Neural cell (in vitro differentiated cells): ENCODE measurements around the gene OR2J1. TPM values are rescaled to one million over a fixed set of nuclear protein-coding genes. Genes with fewer than 3 reads are reported as not detected.

Source experiments
- H2AFZ ChIP-seq: fragments of 200-600, 300-800 bp; sonication (generic), shearing (Covaris generic); 2 replicates; pipeline ENCODE4 v1.6.0; 2014; ENCODE audit warnings: low read depth, mild to moderate bottlenecking, antibody characterized with exemption, low read length, moderate library complexity
- H3F3A ChIP-seq: fragments of 200-600 bp; shearing (Covaris generic); 2 replicates; pipeline ENCODE4 v1.6.1; 2016; ENCODE audit warnings: mild to moderate bottlenecking, moderate library complexity, mixed read lengths, antibody characterized with exemption, low read length; ENCODE audit not compliant: insufficient read depth, poor library complexity, severe bottlenecking
- H3K27ac ChIP-seq: fragments of 200-600, 300-800 bp; sonication (generic), shearing (Covaris generic); 2 replicates; pipeline ENCODE4 v1.5.1; 2014; ENCODE audit warnings: mild to moderate bottlenecking, low read length, moderate library complexity
- H3K27me3 ChIP-seq: fragments of 300-800, 200-600 bp; sonication (generic), shearing (Covaris generic); 2 replicates; pipeline ENCODE4 v1.6.0; 2014; ENCODE audit warnings: mild to moderate bottlenecking, low read depth, low read length, moderate library complexity; ENCODE audit not compliant: insufficient read depth
- H3K36me3 ChIP-seq: fragments of 300-800, 200-600 bp; sonication (generic), shearing (Covaris generic); 2 replicates; pipeline ENCODE4 v1.5.1; 2014; ENCODE audit warnings: mild to moderate bottlenecking, antibody characterized with exemption, low read length, moderate library complexity; ENCODE audit not compliant: insufficient read depth
- H3K4me2 ChIP-seq: fragments of 300-800, 200-600 bp; sonication (generic), shearing (Covaris generic); 2 replicates; pipeline ENCODE4 v1.6.0; 2014; ENCODE audit warnings: mild to moderate bottlenecking, low read length
- H3K4me3 ChIP-seq: fragments of 300-800, 200-600 bp; sonication (generic), shearing (Covaris generic); 2 replicates; pipeline ENCODE4 v1.5.1; 2014; ENCODE audit warnings: mild to moderate bottlenecking, low read length, moderate library complexity
- H3K79me2 ChIP-seq: fragments of 200-600 bp; shearing (Covaris generic); replicated peaks from 2 replicates; pipeline ENCODE4 v1.6.0; 2014; ENCODE audit warnings: mild to moderate bottlenecking, low read length, moderate library complexity; ENCODE audit not compliant: insufficient read depth
- H3K9ac ChIP-seq: fragments of 300-800, 200-600 bp; sonication (generic), shearing (Covaris generic); 2 replicates; pipeline ENCODE4 v1.6.1; 2016; ENCODE audit warnings: mild to moderate bottlenecking, low read length, mixed read lengths
- H3K9me2 ChIP-seq: fragments of 200-600 bp; shearing (Covaris generic); 2 replicates; pipeline ENCODE4 v1.6.1; 2016; ENCODE audit warnings: mild to moderate bottlenecking, low read length, mixed read lengths; ENCODE audit not compliant: insufficient read depth
- H3K9me3 ChIP-seq: fragments of 200-600, 300-800 bp; sonication (generic), shearing (Covaris generic); 2 replicates; pipeline ENCODE4 v1.6.1; 2016; ENCODE audit warnings: mild to moderate bottlenecking, mixed run types, low read length, moderate library complexity, mixed read lengths
- H4K20me1 ChIP-seq: fragments of 200-600 bp; shearing (Covaris generic); 2 replicates; pipeline ENCODE4 v1.6.1; 2016; ENCODE audit warnings: mild to moderate bottlenecking, mixed run types; ENCODE audit not compliant: insufficient read depth
- EP300 ChIP-seq: fragments of 450-650 bp; conservative IDR thresholded peaks from 2 replicates; pipeline ENCODE4 v1.6.1; 2014; ENCODE audit warnings: antibody characterized with exemption, mild to moderate bottlenecking, moderate library complexity; ENCODE audit not compliant: poor library complexity, severe bottlenecking
- EZH2 ChIP-seq: fragments of 200-600, 300-800 bp; shearing (Covaris generic), sonication (generic); IDR thresholded peaks from 2 replicates; pipeline ENCODE4 v1.6.1; 2014; ENCODE audit warnings: antibody characterized with exemption, low read length, borderline replicate concordance, mild to moderate bottlenecking; ENCODE audit not compliant: insufficient read depth, poor library complexity, severe bottlenecking
- MXI1 ChIP-seq: fragments of 450-650 bp; conservative IDR thresholded peaks from 2 replicates; pipeline ENCODE4 v1.6.1; 2014; ENCODE audit warnings: antibody characterized with exemption, mild to moderate bottlenecking; ENCODE audit not compliant: poor library complexity, severe bottlenecking
- POLR2AphosphoS5 ChIP-seq: IDR thresholded peaks from 2 replicates; pipeline ENCODE4 v1.6.1; 2012
- RAD21 ChIP-seq: fragments of 450-650 bp; conservative IDR thresholded peaks from 2 replicates; pipeline ENCODE4 v1.6.1; 2014; ENCODE audit warnings: antibody characterized with exemption, mild to moderate bottlenecking, moderate library complexity
- REST ChIP-seq: IDR thresholded peaks from 2 replicates; pipeline ENCODE4 v1.6.1; 2012; ENCODE audit warnings: borderline replicate concordance
- SMC3 ChIP-seq: fragments of 450-650 bp; conservative IDR thresholded peaks from 2 replicates; pipeline ENCODE4 v1.6.1; 2014; ENCODE audit warnings: antibody characterized with exemption, mild to moderate bottlenecking, moderate library complexity; ENCODE audit not compliant: poor library complexity
- TAF1 ChIP-seq: IDR thresholded peaks from 2 replicates; pipeline ENCODE4 v1.6.1; 2012; ENCODE audit warnings: low read depth
- polyA plus RNA-seq: library from polyadenylated mRNA; depleted of rRNA; stranded (reverse); fragments of >200 nt; gene quantifications from 2 replicates; pipeline ENCODE4 v1.2.3, GENCODE V29; 2014
- TF ChIP-seq, protein P1 (sequence below): fragments of 450-650 bp; IDR thresholded peaks from 2 replicates; pipeline ENCODE4 v1.5.1; 2014; ENCODE audit warnings: antibody characterized with exemption, mild to moderate bottlenecking, moderate library complexity; ENCODE audit not compliant: poor library complexity, severe bottlenecking

OR2J1 gene
- polyA plus RNA-seq, 1 donor from 2014 or later = not detected

- Histone ChIP-seq H2AFZ (no peak overlapping the region), H3K79me2 (no peaks in the 10 kb centered on the region), H3K27me3 (no peaks in the 10 kb centered on the region), H3K9ac (no peak overlapping the region), H3K4me2 (no peak overlapping the region), H3K9me3 (no peaks in the 10 kb centered on the region), H3K4me3 (no peak overlapping the region), H3F3A (no peaks in the 10 kb centered on the region), H3K9me2 (no peaks in the 10 kb centered on the region), H3K27ac (no peak overlapping the region), H4K20me1 (no peaks in the 10 kb centered on the region), H3K36me3 (no peaks in the 10 kb centered on the region)
- no peak for TF ChIP-seq RAD21
- TF ChIP-seq, protein P1, sequence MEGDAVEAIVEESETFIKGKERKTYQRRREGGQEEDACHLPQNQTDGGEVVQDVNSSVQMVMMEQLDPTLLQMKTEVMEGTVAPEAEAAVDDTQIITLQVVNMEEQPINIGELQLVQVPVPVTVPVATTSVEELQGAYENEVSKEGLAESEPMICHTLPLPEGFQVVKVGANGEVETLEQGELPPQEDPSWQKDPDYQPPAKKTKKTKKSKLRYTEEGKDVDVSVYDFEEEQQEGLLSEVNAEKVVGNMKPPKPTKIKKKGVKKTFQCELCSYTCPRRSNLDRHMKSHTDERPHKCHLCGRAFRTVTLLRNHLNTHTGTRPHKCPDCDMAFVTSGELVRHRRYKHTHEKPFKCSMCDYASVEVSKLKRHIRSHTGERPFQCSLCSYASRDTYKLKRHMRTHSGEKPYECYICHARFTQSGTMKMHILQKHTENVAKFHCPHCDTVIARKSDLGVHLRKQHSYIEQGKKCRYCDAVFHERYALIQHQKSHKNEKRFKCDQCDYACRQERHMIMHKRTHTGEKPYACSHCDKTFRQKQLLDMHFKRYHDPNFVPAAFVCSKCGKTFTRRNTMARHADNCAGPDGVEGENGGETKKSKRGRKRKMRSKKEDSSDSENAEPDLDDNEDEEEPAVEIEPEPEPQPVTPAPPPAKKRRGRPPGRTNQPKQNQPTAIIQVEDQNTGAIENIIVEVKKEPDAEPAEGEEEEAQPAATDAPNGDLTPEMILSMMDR = no peak
- no peak for TF ChIP-seq TAF1
- no peak for TF ChIP-seq MXI1
- TF ChIP-seq SMC3 = no peak
- TF ChIP-seq POLR2AphosphoS5 = no peak
- no peak for TF ChIP-seq EZH2
- TF ChIP-seq REST = no peak
- no peak for TF ChIP-seq EP300
Measured at GRCh38 chr6:29092957-29093356, 6.3 kb upstream of the OR2J1 start.

DNA sequence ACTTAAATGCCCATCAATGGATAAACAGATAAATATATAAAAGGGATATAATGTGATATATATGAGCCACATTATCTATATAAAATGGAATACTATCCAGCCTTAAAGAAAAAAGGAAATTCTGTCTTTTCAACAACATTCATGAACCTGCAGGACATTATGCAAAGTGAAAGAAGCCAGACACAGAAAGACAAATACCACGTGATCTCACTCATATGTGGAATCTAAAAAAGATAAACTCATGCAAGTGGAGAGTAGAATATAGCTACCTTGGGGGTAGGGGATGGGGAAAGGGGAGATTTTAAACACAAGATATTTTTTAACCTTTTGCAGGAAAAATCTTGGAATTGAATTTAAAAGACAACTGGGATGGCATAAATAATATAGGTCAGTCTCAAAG is 1.5 kb upstream of the OR2J1 start:
- H3F3A ChIP-seq = no peaks in the 10 kb centered on the region
- H3K36me3 ChIP-seq = no peaks in the 10 kb centered on the region
- no peak overlapping the region for H3K4me2 ChIP-seq
- no peak overlapping the region for H3K4me3 ChIP-seq
- TF ChIP-seq EZH2 = no peak
- TF ChIP-seq RAD21 = no peak
- no peak for TF ChIP-seq TAF1
- no peak for TF ChIP-seq SMC3
- TF ChIP-seq, protein P1 = no peak
- no peak for TF ChIP-seq REST
- TF ChIP-seq MXI1 = no peak
- TF ChIP-seq EP300 = no peak
- TF ChIP-seq POLR2AphosphoS5 = no peak
- H4K20me1 ChIP-seq = no peaks in the 10 kb centered on the region
- no peak overlapping the region for H3K27ac ChIP-seq
- no peaks in the 10 kb centered on the region for H3K9me2 ChIP-seq
- no peak overlapping the region for H2AFZ ChIP-seq
- H3K27me3 ChIP-seq = no peaks in the 10 kb centered on the region
- H3K79me2 ChIP-seq = no peaks in the 10 kb centered on the region
- no peaks in the 10 kb centered on the region for H3K9me3 ChIP-seq
- no peak overlapping the region for H3K9ac ChIP-seq
